Esophagus squamous epithelium (tissue), 5 donors: ENCODE data around the gene SHMT2. TPM values are rescaled to one million over a fixed set of nuclear protein-coding genes. Genes with fewer than 3 reads are reported as not detected.

ENCODE experiments used
- DNase-seq: peaks from one replicate; lab custom pipeline; 2025; lab: John Stamatoyannopoulos, UW
- H3K27ac ChIP-seq, 4 donors: fragments of 200-600 bp; sonication (generic); one replicate each; pipeline ENCODE4 v1.5.1; 2016 to 2019; ENCODE audit warnings: mild to moderate bottlenecking in 1 of 4
- H3K27me3 ChIP-seq, 4 donors: fragments of 200-600 bp; sonication (generic); 1 replicate in 3 of 4; 2 replicates in 1 of 4; pipeline versions ENCODE4 v1.5.1 to v1.6.0; 2017 to 2021; ENCODE audit warnings: antibody characterized with exemption in 1 of 4
- H3K36me3 ChIP-seq, 3 donors: fragments of 200-600 bp; sonication (generic); one replicate each; pipeline ENCODE4 v1.5.1; 2016 to 2019
- H3K4me1 ChIP-seq, 3 donors: fragments of 200-600 bp; sonication (generic); one replicate each; pipeline ENCODE4 v1.5.1; 2017 to 2019
- H3K4me3 ChIP-seq, 4 donors: fragments of 200-600 bp; sonication (generic); 1 replicate in 3 of 4; 2 replicates in 1 of 4; pipeline ENCODE4 v1.5.1; 2016 to 2019; ENCODE audit warnings: mild to moderate bottlenecking in 2 of 4, moderate library complexity in 1 of 4
- H3K9me3 ChIP-seq, 3 donors: fragments of 200-600 bp; sonication (generic); one replicate each; pipeline ENCODE4 v1.5.1; 2016 to 2019
- POLR2A ChIP-seq, 4 donors: fragments of 450-650 bp; IDR thresholded peaks; one replicate each; pipeline ENCODE4 v1.6.1; 2017; ENCODE audit warnings: antibody characterized with exemption in 4 of 4, mild to moderate bottlenecking in 4 of 4, moderate library complexity in 3 of 4
- WGBS, 2 donors: methylation state at CpG; one replicate each; pipeline ENCODE4 v1.1.5; 2018; 5-methylcytosine and 5-hydroxymethylcytosine counted together
- intact Hi-C: fragments of 100-400 bp; cut with DNase I; formaldehyde crosslinking; loops from one replicate; pipeline ENCODE4 v1.15.0; 2022
- total RNA-seq, 4 donors: library from RNA; depleted of rRNA; stranded (reverse); fragments of >200 nt; gene quantifications; one replicate each; pipeline ENCODE4 v1.1.0, GENCODE V29; 2016
- TF ChIP-seq, protein P1 (sequence below), 6 experiments: fragments of 450-650 bp in 4 of 6; fragments of 200-600 bp in 2 of 6; sonication (generic) in 2 of 6; IDR thresholded peaks; one replicate each; pipeline ENCODE4 v1.5.1; 2016 to 2019; ENCODE audit warnings: antibody characterized with exemption in 6 of 6, mild to moderate bottlenecking in 4 of 6, moderate library complexity in 4 of 6
- donor health status: DM: yes; HTN: yes; CAD: no.

SHMT2 gene
- total RNA-seq: 100 to 1,000 TPM in 1 of 4 donors, 10 to 100 TPM in 3; 56.1 to 104 (median 76.6) TPM

DNA sequence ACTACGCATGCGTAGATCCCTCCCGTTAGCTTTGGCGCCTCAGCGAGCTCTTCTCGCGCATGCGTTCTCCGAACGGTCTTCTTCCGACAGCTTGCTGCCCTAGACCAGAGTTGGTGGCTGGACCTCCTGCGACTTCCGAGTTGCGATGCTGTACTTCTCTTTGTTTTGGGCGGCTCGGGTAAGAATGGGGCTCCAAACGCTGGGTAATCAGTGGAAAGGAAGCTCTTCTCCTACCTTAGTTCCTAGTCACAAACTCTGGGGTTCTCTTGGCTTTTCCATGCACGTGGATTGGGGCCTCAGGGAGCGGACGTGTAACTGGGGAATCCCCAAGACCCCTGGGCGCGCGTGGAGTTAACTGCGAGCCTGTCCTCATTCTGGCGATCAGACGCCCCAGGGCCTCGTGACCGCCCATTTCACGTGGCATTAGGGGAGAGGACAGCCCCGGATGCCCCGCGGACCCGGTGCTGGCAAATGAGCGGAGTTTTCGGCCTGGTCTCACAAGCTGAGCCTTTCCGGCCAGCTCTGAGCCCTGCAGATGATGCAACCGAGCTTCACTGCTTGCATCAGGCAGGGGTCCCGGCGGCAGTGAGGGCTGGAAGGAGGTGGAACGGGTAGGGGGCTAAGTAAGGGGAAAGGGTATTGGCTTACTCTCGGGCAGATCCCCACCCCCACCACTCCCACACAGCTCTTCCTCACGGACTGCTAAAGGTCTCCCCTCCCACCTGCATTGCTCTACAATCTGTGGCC is at the start of gene SHMT2:
SHMT2 (plus strand) TSS at position 78 of the 747 bp plus-strand sequence; CDS start at position 146, 68 bp downstream.
- no peak for DNase-seq
- H3K27ac ChIP-seq: peak within 1 kb of the TSS; percentile 74 to 85 (median 78)
- peaks cover 0 to 25% (median 4%) of the 10 kb centered on the region in 4 donors for H3K27me3 ChIP-seq
- WGBS, 2 donors: 0% methylated on average over 24 to 28 of the region's 42 CpGs
- H3K4me3 ChIP-seq: peak within 1 kb of the TSS; percentile 67 to 84 (median 70)
- TF ChIP-seq, protein P1, sequence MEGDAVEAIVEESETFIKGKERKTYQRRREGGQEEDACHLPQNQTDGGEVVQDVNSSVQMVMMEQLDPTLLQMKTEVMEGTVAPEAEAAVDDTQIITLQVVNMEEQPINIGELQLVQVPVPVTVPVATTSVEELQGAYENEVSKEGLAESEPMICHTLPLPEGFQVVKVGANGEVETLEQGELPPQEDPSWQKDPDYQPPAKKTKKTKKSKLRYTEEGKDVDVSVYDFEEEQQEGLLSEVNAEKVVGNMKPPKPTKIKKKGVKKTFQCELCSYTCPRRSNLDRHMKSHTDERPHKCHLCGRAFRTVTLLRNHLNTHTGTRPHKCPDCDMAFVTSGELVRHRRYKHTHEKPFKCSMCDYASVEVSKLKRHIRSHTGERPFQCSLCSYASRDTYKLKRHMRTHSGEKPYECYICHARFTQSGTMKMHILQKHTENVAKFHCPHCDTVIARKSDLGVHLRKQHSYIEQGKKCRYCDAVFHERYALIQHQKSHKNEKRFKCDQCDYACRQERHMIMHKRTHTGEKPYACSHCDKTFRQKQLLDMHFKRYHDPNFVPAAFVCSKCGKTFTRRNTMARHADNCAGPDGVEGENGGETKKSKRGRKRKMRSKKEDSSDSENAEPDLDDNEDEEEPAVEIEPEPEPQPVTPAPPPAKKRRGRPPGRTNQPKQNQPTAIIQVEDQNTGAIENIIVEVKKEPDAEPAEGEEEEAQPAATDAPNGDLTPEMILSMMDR (IDR thresholded peaks at IDR 0.05): peak in 2 of 6 experiments; percentile 31 to 59
- TF ChIP-seq POLR2A (IDR thresholded peaks at IDR 0.05): peak in 2 of 4 donors; percentile 36 to 41
- intact Hi-C loops: no loop called here
- H3K4me1 ChIP-seq: peaks cover 24 to 91% (median 31%) of the 10 kb centered on the region in 3 donors
- no peaks in the 10 kb centered on the region for H3K9me3 ChIP-seq
- peaks cover 15 to 42% (median 31%) of the 10 kb centered on the region in 3 donors for H3K36me3 ChIP-seq

DNA sequence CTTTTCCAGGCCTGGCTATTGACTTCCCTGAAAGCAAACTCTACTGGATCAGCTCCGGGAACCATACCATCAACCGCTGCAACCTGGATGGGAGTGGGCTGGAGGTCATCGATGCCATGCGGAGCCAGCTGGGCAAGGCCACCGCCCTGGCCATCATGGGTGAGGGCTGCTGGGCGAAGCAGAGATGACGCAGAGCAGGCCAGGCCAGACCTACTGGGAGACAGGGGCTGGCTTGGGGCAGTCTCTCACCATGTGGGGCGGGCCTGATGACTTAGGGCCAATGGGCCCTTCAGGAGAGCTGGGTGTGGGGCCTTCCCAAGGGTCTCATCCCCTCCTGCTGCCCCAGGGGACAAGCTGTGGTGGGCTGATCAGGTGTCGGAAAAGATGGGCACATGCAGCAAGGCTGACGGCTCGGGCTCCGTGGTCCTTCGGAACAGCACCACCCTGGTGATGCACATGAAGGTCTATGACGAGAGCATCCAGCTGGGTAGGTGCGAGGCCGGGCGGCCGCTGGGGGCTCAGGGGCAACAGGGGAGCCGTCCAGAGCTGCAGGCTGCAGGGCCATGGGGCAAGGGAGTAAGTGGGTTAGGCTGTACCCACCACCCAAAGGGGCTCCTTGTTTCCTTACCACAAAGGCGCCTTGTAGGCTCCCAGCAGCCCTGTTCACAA is 49.1 kb upstream of the SHMT2 start:
- H3K9me3 ChIP-seq: no peaks in the 10 kb centered on the region
- peaks cover 43 to 92% (median 61%) of the 10 kb centered on the region in 3 donors for H3K36me3 ChIP-seq
- WGBS, 2 donors: 93 to 96% methylated on average over 2 to 5 of the region's 20 CpGs
- intact Hi-C loops: no loop called here
- H3K27ac ChIP-seq: peak overlapping the region in 3 of 4 donors; percentile 60 to 87 (median 71)
- TF ChIP-seq POLR2A (IDR thresholded peaks at IDR 0.05): no peak
- TF ChIP-seq, protein P1 (IDR thresholded peaks at IDR 0.05): no peak
- no peak for DNase-seq
- H3K27me3 ChIP-seq: no peaks in the 10 kb centered on the region
- H3K4me3 ChIP-seq: no peak overlapping the region
- H3K4me1 ChIP-seq: peaks cover 16 to 79% (median 28%) of the 10 kb centered on the region in 3 donors

DNA sequence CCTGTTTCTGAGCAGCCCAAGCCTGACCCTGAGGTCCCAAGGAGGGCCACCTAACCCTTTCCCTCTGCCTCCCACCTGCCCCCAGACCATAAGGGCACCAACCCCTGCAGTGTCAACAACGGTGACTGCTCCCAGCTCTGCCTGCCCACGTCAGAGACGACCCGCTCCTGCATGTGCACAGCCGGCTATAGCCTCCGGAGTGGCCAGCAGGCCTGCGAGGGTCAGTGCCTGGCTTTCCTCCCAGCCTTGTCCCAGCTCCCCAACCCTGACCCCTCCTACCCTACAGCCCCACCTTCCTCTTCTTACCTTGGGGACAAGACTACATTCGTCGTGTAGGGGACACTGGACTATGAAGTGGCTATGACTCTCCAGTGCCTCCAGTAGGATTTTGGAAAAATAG is 48.4 kb upstream of the SHMT2 start:
- TF ChIP-seq, protein P1 (IDR thresholded peaks at IDR 0.05): no peak
- no peak for TF ChIP-seq POLR2A (IDR thresholded peaks at IDR 0.05)
- Histone ChIP-seq H3K27me3 (no peaks in the 10 kb centered on the region), H3K4me3 (no peak overlapping the region), H3K4me1 (peaks cover 10 to 73% (median 25%) of the 10 kb centered on the region in 3 donors), H3K27ac (peak overlapping the region; percentile 40 to 87 (median 66)), H3K36me3 (peaks cover 49 to 92% (median 65%) of the 10 kb centered on the region in 3 donors), H3K9me3 (no peaks in the 10 kb centered on the region)
- DNase-seq: no peak
- WGBS, 2 donors: 68 to 80% methylated on average over 7 to 9 of the region's 9 CpGs
- intact Hi-C loops: no loop called here

DNA sequence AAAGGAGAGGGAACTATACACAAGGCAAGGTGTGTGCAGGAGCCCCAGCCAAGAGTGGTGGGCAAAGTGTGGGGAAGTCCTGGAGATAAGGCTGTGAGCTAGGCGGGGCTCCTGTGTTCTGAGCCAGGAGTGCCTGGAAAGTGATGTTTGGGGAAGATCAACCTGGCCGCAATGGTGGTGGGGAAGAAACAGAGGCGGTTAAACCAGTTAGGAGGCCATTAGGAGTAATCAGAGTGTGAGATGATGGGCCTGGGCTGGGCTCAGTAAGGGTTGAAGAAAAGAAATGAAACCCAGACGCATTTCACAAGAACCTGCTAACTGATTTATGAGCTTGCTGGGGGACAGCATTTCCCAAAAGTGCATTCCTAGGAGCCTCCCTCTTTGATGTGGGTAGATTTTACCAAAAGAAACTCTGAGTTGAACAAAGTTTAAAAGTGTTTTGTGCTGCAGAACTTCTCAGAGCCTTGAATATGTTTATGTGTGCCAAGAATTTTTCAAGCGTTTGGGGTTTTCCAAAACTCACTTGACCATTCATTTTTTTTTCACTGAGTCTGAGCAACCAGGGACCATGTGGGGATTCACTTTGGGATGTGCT is 47.9 kb upstream of the SHMT2 start:
- no peak for DNase-seq

More for the DNA sequence above, 47.9 kb upstream of the SHMT2 start:
- TF ChIP-seq POLR2A (IDR thresholded peaks at IDR 0.05): no peak
- TF ChIP-seq, protein P1 (IDR thresholded peaks at IDR 0.05): no peak
- intact Hi-C loops: loop anchor here (2.0 kb wide), 1 partner anchor 55 kb away; no protein-coding TSS in a partner anchor
- Histone ChIP-seq H3K4me3 (no peak overlapping the region), H3K4me1 (peaks cover 6 to 67% (median 19%) of the 10 kb centered on the region in 3 donors), H3K27me3 (no peaks in the 10 kb centered on the region), H3K27ac (peak overlapping the region; percentile 40 to 87 (median 66)), H3K9me3 (no peaks in the 10 kb centered on the region), H3K36me3 (peaks cover 53 to 92% (median 64%) of the 10 kb centered on the region in 3 donors)
- WGBS, 2 donors: 44 to 55% methylated on average over 5 of the region's 5 CpGs
